GM21447 (cell line): Measurements from ENCODE around the gene MTX1.

Experiments
- ATAC-seq: cut with Tn5 transposase; IDR thresholded peaks from one replicate; pipeline ENCODE4 v1.9.1; 2021; ENCODE audit not compliant: unreplicated experiment

Gene MTX1

GRCh38 chr1:155255243-155256007 lies 46.9 kb downstream of the MTX1 start, which contains the start of gene ENTREP3:
Gene ENTREP3, minus strand, starts transcription at chr1:155255483. Its CDS starts 606 bp downstream, at chr1:155254877.
- ATAC-seq, result peak; percentile 59

GRCh38 chr1:155256058-155256852 lies 47.8 kb downstream of the MTX1 start:
- no peak for ATAC-seq

- ATAC-seq, result no peak
These were observed 51.8 kb downstream of the MTX1 start for GRCh38 chr1:155260276-155260675.

GRCh38 chr1:155261493-155261851 lies 53.0 kb downstream of the MTX1 start:
- ATAC-seq, result no peak

GRCh38 chr1:155261852-155262673 lies 53.6 kb downstream of the MTX1 start, which contains the start of gene SCAMP3:
Gene SCAMP3, minus strand, starts transcription at chr1:155262360. Its CDS starts 209 bp downstream, at chr1:155262151.
- ATAC-seq, result peak; percentile 92

GRCh38 chr1:155263067-155263466 lies 54.6 kb downstream of the MTX1 start:
- ATAC-seq, result no peak
